A549 (cell line): Measurements from ENCODE around the gene LAPTM5.

ENCODE experiments used
- CBX8 ChIP-seq: fragments of 200-600 bp; sonication (generic); IDR thresholded peaks from 2 replicates; pipeline ENCODE4 v1.6.1; 2016
- CTCF ChIP-seq: fragments of >200 bp; sonication (Bioruptor Twin); formaldehyde crosslinking; IDR thresholded peaks from 3 replicates; pipeline ENCODE4 v1.5.1; 2016
- RARB ChIP-seq: fragments of 250-450 bp; sonication (Bioruptor Pico); IDR thresholded peaks from 2 replicates; pipeline ENCODE4 v1.8.0; 2021; ENCODE audit warnings: mild to moderate bottlenecking, moderate library complexity
- RFX5 ChIP-seq: fragments of 450-650 bp; IDR thresholded peaks from 2 replicates; pipeline ENCODE4 v1.7.1; 2014; ENCODE audit warnings: antibody characterized with exemption, mild to moderate bottlenecking, moderate library complexity
- ZC3H11A ChIP-seq: fragments of 450-650 bp; IDR thresholded peaks from 2 replicates; pipeline ENCODE4 v1.6.1; 2014; ENCODE audit warnings: antibody characterized with exemption, mild to moderate bottlenecking

GRCh38 chr1:30699762-30700161 is 57.8 kb downstream of the LAPTM5 start:
- no peak for TF ChIP-seq RARB
- no peak for TF ChIP-seq CTCF
- no peak for TF ChIP-seq ZC3H11A
- no peak for TF ChIP-seq CBX8
- no peak for TF ChIP-seq RFX5
